Measurements from ENCODE around the gene MAST2. TPM values are rescaled to one million over a fixed set of nuclear protein-coding genes. Genes with fewer than 3 reads are reported as not detected.

The MAST2 gene
- total RNA-seq, 1 experiment from 2014 or later = 38.4 TPM

DNA sequence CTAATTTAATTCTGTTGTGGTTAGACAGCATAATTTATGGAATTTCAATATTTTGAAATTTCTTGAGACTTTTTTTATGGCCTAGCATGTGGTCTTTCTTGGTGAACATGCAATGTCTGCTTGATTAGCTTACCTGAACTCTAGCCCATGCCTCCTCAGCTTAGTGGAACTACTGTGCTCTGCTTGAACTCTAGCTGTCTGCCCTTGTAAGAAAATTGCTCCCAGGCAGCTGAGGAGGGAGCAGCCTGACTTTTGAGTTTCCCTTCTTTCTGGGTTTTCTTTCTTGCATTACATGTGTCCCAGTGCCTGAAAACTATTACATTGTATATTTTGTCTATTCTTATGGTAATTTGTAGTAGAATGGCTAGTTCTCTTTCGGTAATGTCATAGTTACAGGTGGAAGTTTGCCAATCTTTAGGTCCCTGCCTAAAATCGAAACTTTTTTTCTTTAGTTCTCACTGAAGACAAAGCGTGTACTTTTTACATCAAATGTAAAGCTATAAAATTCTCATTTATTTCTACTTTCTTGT, 105.3 kb downstream of the MAST2 start:
- ChIA-PET POLR2A (ENCODE audit: low non-redundant PET) (no interaction called here), CTCF (interaction anchor here (0.5 kb wide), 1 partner anchor 605 kb away, joined by 6 read pairs; no protein-coding TSS in a partner anchor)
- intact Hi-C loops (cut with micrococcal nuclease; ENCODE audit: unreplicated experiment) = no loop called here
- Histone ChIP-seq H3K9me3 (ENCODE audit: low read depth, low read length, poor library complexity, severe bottlenecking) (no peaks in the 10 kb centered on the region), H3K4me1 (ENCODE audit: insufficient read depth, low read length, poor library complexity, severe bottlenecking) (peaks cover 8% of the 10 kb centered on the region), H3K4me3 (ENCODE audit: low read depth, low read length, poor library complexity, severe bottlenecking) (no peak overlapping the region), H3K36me3 (ENCODE audit: insufficient read depth, low read length, poor library complexity, severe bottlenecking) (no peaks in the 10 kb centered on the region), H3K27ac (ENCODE audit: low read depth, low read length, poor library complexity, severe bottlenecking) (no peak overlapping the region), H3K27me3 (replicated peaks; ENCODE audit: insufficient read depth, low read depth, low read length, poor library complexity) (no peaks in the 10 kb centered on the region)
- DNase-seq (ENCODE audit: low spot score) = peak; percentile 13
- BruUV-seq (replicated peaks) = no TSS peak
- no peak for TF ChIP-seq EZH2 (IDR thresholded peaks at IDR 0.05; ENCODE audit: borderline replicate concordance, low read depth, low read length, poor library complexity, severe bottlenecking)
- TF ChIP-seq, protein P1, sequence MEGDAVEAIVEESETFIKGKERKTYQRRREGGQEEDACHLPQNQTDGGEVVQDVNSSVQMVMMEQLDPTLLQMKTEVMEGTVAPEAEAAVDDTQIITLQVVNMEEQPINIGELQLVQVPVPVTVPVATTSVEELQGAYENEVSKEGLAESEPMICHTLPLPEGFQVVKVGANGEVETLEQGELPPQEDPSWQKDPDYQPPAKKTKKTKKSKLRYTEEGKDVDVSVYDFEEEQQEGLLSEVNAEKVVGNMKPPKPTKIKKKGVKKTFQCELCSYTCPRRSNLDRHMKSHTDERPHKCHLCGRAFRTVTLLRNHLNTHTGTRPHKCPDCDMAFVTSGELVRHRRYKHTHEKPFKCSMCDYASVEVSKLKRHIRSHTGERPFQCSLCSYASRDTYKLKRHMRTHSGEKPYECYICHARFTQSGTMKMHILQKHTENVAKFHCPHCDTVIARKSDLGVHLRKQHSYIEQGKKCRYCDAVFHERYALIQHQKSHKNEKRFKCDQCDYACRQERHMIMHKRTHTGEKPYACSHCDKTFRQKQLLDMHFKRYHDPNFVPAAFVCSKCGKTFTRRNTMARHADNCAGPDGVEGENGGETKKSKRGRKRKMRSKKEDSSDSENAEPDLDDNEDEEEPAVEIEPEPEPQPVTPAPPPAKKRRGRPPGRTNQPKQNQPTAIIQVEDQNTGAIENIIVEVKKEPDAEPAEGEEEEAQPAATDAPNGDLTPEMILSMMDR (conservative IDR thresholded peaks at IDR 0.05; ENCODE audit: low read depth, low read length) = no peak

DNA sequence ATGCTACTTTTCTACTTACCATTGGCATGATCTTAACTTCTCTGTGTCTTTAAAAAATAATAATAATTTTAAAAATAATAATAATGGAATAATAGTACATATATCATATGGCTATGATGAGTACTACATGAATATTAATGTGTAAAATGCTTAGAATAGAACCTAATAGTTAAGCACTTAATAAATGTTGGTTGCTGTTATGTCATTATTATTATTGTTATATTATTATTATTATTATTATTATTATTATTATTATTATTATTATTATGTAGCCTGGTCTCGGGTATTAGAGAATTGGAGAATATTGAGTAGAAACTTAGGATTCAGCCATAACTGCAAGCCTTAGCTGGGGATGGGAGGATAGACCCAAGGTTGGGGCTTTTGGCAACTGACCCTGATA, 108.2 kb downstream of the MAST2 start:
- intact Hi-C loops (cut with micrococcal nuclease; ENCODE audit: unreplicated experiment) = no loop called here
- H3K9me3 ChIP-seq (ENCODE audit: low read depth, low read length, poor library complexity, severe bottlenecking) = no peaks in the 10 kb centered on the region
- TF ChIP-seq, protein P1 (conservative IDR thresholded peaks at IDR 0.05; ENCODE audit: low read depth, low read length) = no peak
- no peak for TF ChIP-seq EZH2 (IDR thresholded peaks at IDR 0.05; ENCODE audit: borderline replicate concordance, low read depth, low read length, poor library complexity, severe bottlenecking)
- no peak overlapping the region for H3K4me3 ChIP-seq (ENCODE audit: low read depth, low read length, poor library complexity, severe bottlenecking)
- no peaks in the 10 kb centered on the region for H3K27me3 ChIP-seq (replicated peaks; ENCODE audit: insufficient read depth, low read depth, low read length, poor library complexity)
- no peak for DNase-seq (ENCODE audit: low spot score)
- no peak overlapping the region for H3K27ac ChIP-seq (ENCODE audit: low read depth, low read length, poor library complexity, severe bottlenecking)
- H3K36me3 ChIP-seq (ENCODE audit: insufficient read depth, low read length, poor library complexity, severe bottlenecking) = no peaks in the 10 kb centered on the region
- no TSS peak for BruUV-seq (replicated peaks)
- peaks cover 8% of the 10 kb centered on the region for H3K4me1 ChIP-seq (ENCODE audit: insufficient read depth, low read length, poor library complexity, severe bottlenecking)
- POLR2A ChIA-PET (ENCODE audit: low non-redundant PET) = no interaction called here
- CTCF ChIA-PET = no interaction called here

DNA sequence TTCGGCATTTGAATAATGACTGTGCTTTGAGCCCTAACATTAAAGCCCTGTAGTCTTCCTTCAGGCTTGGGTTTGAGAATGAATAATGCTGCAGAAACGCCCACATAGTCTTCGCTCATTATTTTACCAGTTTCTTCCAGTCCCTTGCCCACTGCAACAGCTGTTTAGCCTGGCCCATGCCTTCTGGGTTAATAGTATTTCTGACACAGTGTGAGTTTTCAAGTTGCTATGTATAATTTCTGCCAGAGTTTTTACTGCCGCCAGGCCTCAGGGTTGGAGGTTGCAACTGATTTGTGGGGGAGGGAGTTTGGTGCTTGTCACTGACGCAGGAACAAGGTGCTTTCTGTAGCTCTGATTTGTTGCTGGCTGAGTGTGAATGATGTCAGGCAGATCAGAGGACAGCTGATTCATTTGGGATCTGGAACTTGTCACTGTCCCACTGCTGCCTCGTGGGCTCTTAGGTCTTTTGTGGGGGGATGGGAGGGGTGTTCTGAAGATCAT, 109.8 kb downstream of the MAST2 start:
- no peak overlapping the region for H3K4me3 ChIP-seq (ENCODE audit: low read depth, low read length, poor library complexity, severe bottlenecking)
- H3K27ac ChIP-seq (ENCODE audit: low read depth, low read length, poor library complexity, severe bottlenecking) = no peak overlapping the region
- peaks cover 8% of the 10 kb centered on the region for H3K4me1 ChIP-seq (ENCODE audit: insufficient read depth, low read length, poor library complexity, severe bottlenecking)
- CTCF ChIA-PET = no interaction called here
- intact Hi-C loops (cut with micrococcal nuclease; ENCODE audit: unreplicated experiment) = no loop called here
- peak; percentile 18 for DNase-seq (ENCODE audit: low spot score)
- POLR2A ChIA-PET (ENCODE audit: low non-redundant PET) = no interaction called here
- no TSS peak for BruUV-seq (replicated peaks)
- H3K36me3 ChIP-seq (ENCODE audit: insufficient read depth, low read length, poor library complexity, severe bottlenecking) = no peaks in the 10 kb centered on the region
- H3K9me3 ChIP-seq (ENCODE audit: low read depth, low read length, poor library complexity, severe bottlenecking) = no peaks in the 10 kb centered on the region
- H3K27me3 ChIP-seq (replicated peaks; ENCODE audit: insufficient read depth, low read depth, low read length, poor library complexity) = no peaks in the 10 kb centered on the region
- TF ChIP-seq, protein P1 (conservative IDR thresholded peaks at IDR 0.05; ENCODE audit: low read depth, low read length) = no peak
- no peak for TF ChIP-seq EZH2 (IDR thresholded peaks at IDR 0.05; ENCODE audit: borderline replicate concordance, low read depth, low read length, poor library complexity, severe bottlenecking)

All from A673 (cell line).